Lung microvascular endothelial cell (primary cell): ENCODE results near the gene RPS27L. TPM values are rescaled to one million over a fixed set of nuclear protein-coding genes. Genes with fewer than 3 reads are reported as not detected.

Experiments used
- DNase-seq, 2 donors: peaks; one replicate each; pipeline versions ENCODE4 v3.0.0 to v3.0.0-alpha.2; 2010; ENCODE audit warnings: low read depth in 2 of 2
- total RNA-seq: library from RNA; depleted of rRNA; stranded (reverse); fragments of >200 nt; gene quantifications from 2 replicates; pipeline ENCODE4 v1.2.1, GENCODE V29; 2014

RPS27L gene
- 300 and 306 TPM in 2 replicates for total RNA-seq

DNA sequence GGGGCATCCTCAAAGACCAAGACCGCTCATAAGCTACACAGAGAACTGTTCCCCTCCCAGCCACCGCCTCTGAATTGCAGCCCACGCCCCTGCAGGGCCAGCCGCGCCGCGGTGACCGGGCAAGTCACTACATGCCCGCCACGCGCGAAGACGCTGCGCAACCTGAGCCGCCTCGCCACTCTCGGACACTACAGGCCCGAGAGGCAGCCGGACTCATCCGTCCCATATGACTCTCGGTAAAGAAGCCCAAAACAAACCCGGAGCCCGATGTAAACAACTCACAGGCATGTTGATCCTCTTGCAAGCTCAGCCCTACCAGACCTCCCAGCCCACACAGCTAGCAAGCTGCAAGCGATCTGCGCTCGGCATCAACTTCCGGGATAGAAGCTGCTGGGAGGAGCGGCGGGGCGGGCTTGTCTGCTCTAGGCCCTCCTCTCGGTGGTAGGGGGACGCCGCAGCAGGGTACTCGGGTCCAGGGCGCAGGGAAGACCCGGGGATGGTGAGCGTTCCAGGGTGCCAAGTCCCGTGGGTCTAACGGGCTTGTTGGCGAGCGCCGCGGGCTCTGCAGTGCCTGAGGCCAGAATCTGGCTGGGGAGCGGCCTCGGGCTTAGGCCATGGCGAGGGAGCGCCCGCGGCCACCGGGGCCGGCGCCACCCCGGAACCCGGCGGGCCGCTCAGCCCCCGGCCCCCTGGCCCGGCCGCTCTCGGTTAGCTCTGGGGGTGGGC, at the start of gene RPS27L:
RPS27L (minus strand) TSS at position 360 of the 726 bp plus-strand sequence; CDS start at position 288, 72 bp downstream.
- peak; percentile 94 to 96 for DNase-seq

DNA sequence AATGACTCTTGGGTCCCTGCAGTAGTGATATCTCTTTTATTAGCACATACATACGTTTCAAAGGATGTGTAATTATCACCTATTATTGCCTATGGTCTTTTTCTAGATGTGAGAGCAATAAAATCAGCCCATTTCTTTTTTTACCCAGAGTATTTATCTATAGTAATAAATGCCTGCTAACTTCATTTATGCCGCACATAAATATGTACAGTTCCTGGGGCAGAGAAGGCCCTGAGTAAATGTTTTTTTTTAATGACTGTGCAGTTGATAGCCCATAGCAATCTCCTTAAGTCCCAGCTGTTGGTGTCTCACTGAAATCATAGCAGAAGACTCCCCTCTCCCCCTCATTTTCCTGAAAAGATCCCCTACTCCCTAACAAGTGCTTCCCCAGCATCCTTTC, 48.8 kb upstream of the RPS27L start:
- DNase-seq, result no peak

DNA sequence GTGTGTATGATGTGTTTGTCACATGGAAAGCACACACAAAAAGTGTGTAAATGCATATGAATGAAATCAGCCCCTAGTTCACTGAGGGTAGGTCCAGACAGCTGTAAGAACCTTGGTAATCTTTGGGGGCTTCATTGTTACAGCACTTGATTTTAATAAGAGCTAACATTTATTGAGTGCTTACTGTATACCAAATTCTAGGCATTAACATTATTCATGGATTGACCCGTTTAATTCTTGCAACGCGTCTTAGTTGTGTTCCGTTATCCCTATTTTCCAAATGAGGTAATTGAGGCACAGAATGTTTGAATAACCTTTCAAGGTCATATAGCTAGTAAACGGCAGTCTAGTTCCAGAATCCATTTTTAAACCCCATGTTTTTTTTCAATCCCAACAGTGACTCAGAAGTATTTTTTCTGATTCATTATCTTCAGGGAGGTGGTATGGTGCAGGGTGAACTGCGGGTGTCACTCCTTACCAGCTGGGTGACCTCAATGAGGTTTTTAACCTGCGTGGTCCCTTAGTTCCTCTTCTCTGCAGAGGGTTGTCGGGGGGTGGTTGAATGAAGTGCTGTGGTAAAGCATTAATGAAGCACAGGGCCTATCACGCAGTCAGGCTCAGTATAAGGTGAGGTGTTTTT, 46.3 kb upstream of the RPS27L start:
- DNase-seq, result peak in 1 of 2 donors; percentile 38

DNA sequence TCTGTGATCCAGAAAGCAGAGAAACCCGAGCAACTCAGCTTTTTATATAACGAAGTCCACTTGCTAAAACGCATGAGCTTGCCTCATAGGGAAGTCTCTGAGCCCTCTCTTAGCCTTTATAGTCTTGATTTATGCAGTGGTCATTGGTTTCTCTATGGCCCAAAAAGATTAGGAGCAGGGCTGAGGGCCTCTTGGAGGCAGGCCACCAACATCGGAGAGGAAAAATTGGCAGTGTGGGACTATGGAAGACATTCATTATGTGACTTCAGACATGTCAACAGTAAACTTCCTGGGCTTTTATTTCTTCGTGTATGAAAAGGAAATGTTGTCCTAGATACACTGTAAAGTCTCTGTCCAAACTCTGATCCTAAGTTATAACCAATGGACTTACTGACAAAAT, 45.6 kb upstream of the RPS27L start:
- peak in 1 of 2 donors; percentile 42 for DNase-seq

DNA sequence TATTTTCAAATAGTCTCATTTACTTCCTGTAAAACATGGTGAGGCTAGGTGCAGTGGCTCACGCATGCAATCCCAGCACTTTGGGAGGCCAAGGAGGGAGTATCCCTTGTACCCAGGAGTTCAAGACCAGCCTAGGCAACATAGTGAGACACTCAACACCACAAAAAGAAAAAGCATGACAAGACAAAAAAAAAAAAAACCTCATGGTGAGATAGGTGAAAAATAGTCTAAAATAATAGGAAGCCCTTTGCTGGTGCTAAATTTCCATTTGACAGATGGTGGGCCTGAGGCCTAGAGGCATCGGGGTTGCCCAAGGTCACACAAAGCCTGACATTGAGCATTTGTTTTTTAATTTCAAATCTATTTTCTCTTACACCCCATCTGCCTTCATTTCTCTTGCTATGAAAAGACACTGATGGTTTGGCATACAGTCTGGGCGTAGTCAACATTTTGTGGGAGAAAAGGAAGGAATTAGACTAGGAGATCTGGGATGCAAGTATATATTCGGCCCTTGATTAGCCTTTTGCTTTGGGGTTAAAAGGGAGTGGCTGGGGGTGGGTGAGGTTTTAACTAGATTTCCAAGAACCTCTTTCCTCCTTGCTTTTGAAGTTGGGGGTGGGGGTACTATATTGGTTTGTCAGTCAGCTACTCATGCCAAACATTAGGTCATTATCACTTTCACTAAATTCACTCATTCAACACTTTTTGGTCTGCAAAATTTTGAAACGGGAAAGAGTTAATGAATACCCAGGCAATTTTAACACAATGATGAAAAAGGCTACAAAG, 43.4 kb upstream of the RPS27L start:
- no peak for DNase-seq

DNA sequence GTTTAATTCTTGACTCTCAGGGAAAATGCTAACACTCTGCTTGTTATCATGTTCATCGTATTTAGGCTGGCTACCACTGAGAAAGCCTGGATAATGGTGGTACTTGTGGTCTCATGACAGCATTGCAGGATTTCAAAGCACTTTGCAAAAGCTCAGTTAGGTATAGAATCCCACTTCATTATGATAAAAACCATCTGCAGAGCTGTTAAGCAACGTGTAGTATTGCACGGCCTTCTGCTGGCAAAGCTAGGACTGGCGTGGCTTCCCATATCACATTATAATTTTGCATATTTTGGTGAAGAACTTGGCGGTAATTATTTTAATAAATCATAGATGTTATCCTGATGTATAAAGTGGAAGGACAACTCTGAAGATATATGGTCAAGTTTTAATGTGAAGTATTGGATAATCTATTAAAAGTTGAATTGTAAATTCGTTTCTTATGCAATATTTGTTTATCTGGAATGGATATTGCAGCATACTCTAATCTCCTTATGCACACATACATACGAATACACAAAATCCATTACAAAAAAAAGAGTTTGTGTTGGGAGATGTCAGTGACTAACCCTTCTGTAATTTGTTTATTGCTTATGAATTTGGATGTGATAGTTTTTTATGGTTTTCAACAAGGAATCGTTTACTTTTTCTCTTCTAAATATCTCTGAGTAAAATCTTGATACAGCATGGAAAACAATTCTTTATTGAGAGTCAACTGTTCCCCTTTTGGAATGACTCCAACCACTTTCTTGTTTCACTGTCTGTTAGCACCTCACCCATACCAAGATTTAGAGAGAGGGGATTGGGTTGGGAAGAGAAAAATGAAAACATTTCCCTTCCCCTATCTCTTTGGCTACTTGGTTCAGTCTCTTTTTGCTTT, 41.3 kb upstream of the RPS27L start:
- DNase-seq, result no peak

DNA sequence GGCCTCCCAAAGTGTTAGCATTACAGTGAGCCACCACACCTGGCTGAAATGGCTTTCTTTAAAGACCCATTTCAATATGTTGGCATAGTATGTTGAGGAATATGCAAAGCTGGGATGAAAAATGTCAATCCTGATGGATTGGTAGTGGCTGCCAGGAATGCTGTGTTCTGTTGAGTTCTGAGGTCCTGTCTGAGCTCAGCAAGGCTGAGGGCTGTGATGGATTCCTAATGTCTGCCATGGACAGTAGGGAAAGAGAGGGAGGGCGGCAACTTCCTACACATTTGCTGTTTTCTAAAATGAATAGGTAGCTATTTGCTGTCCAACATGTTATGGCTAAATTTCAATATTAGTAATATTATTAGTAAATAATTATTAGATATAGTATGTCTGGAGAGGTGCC, 40.3 kb upstream of the RPS27L start:
- no peak for DNase-seq

DNA sequence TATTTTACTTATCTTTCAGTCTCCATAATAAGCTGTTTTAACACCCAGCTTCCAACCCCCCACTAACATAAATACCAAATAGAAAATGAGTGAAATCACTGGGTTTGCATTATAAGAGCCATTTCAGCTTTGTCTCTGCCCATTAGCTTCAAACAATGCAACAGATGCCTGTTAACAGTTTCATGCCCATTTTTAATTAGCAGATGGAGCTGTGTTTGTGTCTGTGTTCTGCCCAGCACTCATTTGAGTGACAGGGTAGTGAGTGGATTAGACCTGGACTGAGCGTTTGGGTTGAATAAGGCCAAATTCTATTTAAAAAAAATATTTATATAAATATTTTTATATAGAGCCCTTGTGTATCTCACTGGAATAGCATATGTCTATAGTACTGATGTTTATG, 39.6 kb upstream of the RPS27L start:
- no peak for DNase-seq

DNA sequence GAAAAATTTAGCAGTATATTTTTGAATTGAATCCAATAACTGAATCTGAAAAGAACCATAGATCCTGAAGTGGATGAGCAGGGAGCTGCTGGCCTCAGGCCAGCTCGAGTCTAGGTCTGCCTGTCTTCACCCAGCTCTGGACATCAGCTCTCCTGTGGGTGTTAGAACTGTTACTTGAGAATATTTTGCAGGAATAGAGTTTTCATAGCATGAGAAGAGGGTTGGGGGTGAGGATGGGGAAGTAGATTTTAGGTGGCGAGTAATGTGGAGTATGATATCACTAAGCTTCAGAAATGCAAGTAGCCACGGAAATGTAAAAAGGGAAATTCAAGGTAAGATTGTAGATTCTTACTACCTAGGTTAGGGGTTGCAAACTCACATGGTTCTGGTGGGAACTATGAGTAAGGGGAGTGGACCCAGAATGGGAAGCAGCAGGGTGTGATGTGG, 38.3 kb upstream of the RPS27L start:
- DNase-seq, result no peak

DNA sequence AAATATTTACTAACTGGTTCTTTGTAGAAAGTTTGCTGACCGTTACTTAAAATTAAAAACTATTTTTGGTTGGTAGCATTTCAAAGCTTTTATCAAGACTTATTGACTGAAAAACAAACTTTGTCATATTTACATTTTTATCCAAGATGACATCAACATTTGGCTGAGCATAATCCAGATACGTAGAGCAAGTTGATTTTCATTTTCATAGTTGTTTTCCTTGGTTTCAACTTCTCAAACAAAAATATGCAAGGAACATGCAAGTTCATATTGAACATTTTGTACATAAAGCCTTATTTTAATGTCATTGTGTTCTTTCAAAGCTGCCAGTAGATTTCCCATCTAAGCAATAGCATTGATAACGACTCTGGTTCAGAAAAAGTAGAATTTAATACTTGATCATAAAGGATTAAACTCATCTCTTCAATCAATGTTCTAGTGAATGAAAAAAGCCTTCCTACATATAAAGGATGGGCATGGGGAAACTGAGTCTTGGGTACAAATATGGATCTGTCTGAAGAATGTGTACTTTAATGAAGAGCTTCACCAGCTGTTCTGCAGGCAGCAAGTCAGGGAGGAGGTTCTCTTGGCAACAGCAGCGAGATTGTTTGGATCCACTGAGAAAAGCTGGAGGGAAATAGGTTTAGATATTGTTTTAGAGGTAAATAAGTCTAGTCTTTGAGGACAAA, 37.7 kb upstream of the RPS27L start:
- no peak for DNase-seq

DNA sequence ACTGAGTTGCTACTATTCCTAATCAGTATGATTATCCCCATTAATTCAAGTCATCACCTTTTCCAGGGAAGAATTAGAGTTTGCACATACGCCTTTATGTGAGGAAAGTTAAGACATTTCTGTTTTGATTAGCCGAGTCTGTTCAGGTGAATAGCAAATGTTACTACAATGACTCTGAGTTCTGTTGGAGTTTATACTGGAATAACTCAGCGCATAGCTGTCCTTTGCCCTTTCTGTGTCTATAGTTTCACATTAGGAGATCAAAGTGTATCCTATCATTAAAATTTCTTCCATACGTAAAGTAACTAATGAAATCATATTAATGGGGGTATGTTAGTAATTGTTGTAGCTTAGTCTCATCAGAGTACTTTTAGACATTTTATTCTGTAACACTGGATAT, 37.0 kb upstream of the RPS27L start:
- no peak for DNase-seq

DNA sequence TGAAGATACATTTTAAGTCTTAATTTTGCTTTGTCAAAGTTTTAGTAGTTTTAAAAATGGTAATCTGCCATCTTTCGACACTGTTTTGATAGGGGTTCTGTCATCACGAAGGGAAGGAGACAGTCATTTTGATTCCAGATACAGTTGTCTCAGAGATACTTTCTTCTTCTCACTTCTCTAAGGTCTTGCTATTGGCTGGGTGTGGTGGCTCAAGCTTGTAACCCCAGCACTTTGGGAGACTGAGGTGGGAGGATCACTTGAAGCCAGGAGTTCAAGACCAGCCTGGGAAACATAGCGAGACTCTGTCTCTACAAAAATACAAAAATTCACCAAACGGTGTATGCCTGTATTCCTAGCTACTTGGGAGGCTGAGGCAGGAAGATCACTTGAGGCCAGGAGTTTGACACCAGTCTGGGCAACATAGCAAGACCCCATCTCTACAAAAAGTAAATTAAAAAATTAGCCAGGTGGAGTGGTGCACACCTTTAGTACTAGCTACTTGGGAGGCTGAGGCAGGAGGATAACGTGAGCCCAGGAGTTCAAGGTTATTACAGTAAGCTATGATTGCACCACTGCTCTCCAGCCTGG, 35.4 kb upstream of the RPS27L start:
- no peak for DNase-seq

DNA sequence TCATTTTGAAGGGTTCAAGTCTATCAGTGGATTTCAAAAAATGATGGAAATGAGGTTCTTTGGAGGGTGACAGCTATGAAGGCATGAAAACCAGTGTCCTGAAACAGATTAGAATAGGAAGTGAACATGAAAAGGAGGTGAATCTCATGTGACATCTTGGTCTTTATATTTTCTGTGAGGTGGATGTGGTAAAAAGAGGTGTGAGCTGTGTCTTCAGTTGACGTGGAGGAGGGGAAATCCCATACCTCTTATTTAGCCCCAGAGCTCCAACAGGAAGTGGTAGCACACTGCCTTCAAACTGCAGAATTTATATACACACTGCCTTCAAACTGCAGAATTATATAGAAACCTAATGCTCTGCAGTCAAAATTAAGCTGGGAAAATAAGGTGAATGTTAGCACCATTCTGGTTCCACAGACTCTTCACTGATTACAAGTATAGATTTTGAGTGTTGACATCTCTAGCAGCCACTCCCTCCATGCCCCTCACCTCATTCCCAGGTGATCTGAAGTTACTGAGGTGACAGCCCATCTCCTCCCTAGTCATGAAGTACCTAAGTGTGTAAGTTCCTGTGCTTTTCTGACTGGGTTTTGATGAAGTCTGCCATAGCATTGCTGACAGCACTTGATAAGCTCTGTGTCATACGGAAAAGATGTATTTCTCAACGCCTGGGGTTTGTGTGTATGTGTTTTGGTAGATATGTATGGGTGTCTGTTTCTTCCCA, 34.8 kb upstream of the RPS27L start:
- no peak for DNase-seq

DNA sequence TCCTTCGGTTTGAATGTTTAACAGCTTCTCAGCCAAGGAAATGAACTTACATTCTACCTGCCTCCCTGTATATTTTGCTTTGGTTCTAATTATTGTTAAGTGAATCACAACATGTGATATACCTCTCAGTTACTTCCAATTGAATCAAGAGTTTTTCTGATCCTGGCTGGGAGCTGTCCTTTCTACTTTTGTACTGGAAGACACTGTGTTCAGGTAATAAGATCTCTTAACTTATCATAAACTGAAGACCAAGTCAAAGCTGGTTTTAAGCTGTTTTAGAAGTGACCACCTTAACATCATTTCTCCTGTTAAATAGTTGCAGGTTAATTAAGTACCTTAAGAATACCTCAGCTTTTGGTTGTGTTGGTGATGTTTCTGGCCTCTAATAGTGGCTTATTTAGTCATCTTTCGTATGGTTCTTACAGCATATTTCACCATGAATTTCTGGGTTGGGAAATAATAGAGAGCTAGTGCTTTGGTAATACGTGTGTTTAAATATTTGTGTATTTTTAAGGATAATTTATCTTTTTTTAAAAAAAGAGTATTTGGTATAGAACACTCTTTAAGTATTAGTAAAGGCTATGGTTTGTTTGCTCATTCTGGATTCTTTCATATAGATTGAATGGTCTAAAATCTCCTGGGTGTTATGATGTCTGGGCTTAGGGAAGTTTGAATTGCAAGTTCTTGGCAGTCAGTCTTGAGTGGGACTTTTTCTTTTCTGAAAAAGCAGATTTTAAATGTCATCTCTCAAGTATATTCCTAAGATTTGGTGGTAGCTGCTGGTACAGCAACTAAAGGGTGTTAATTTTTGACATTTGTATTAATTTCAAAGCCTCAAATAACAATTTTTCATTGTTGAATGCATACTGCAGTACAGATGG, 33.7 kb upstream of the RPS27L start:
- peak in 1 of 2 donors; percentile 33 for DNase-seq

DNA sequence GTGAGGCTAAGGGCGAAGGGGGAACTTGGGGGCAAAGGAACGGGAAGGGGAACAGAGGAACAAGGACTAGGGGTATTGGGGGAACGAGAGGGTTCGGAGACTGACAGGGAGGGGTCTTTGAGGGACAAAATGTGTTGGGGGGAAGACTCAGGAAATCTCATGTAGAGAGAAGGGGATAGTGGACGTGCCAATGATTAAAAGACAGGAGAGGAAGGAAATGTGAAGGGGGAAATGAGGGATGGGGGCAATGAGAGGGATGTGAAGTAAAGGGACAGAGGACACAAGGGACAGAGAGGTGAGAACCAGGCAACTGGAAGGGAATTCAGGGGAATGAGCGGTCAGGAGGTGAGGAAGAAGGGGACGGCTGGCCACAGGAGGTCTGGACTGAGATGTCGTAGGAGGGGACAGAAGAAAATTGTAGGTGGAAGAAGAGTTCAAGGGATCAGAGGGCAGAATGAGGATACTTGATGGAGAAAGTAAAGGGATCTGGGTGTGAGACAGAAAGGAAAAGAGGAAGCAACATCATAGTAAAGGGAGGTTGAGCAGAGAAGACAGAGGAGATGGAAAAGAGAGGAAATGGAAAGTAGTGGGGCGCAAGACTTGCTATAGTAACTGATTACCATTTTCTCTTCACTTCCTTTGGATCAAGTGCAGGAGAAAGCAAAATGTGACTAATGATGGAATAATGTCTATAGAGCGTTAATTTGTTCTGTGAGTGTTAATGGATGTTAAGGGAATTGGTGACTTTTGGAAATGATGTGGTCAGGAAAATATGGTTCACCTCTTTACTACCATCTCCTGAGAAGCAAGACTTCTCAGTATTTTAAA, 32.9 kb upstream of the RPS27L start:
- peak in 1 of 2 donors; percentile 33 for DNase-seq

DNA sequence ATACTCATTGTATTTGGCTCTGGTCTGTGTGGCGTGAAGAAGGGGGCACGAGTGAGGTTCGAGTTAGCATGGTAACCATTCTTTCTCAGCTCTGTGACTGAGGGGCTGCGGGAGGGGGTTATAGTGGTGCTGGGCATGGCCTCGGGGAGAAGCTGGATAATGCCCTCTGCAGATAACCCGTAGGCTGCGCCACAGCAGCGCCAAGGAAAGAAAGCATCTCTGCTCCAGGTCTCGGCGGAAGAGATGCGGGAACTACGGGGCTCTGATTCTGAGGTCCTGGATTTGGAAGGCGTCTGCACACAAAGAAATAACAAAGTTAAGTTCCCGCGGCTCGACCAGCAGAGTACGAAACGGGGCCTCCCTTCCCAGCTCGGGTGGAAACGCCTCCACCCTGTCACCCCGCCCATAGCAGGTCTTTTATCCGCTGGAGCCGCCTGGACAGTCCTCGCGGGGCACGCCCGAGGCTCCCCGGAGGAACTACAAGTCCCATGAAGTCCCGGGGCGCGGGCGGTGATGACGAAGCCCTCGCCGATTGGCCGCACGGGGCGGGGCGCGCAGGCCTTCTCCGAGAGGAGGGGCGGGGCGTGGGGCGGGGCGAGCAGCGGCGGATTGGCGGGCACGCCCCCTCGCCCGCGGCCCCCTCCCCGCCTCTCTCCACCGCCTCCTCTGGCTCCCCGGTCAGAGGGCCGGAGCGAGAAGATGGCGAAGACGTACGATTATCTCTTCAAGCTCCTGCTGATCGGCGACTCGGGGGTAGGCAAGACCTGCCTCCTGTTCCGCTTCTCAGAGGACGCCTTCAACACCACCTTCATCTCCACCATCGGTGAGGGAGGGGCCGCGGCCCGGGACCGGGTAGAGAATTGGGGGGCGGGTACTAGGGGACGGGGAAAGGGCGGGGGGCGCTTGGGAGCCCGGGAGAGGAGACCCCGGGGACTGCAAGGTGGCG, 31.9 kb upstream of the RPS27L start, which contains the start of gene RAB8B:
RAB8B (plus strand) TSS at position 681 of the 946 bp plus-strand sequence; CDS start at position 700, 19 bp downstream.
- DNase-seq, result peak; percentile 96 to 97
